VCaP (cell line): ENCODE data around the gene ALOX5AP.
"Not testable (repeated sequence)": the region's sequence is repeated elsewhere in the genome, so short reads cannot be mapped to it uniquely, and the experiment has no call there.

Experiments
- H3K27ac ChIP-seq: fragments of 450-650 bp; 2 replicates; pipeline ENCODE4 v1.5.1; 2017
- CTCF ChIP-seq: fragments of 450-650 bp; conservative IDR thresholded peaks from 2 replicates; pipeline ENCODE4 v1.5.1; 2017; ENCODE audit warnings: mild to moderate bottlenecking, moderate library complexity

The ALOX5AP gene

GRCh38 chr13:30746791-30747190 is 11.4 kb downstream of the ALOX5AP start:
- no peak overlapping the region for H3K27ac ChIP-seq
- no peak for TF ChIP-seq CTCF

- H3K27ac ChIP-seq: not testable (repeated sequence)
These were observed 12.5 kb downstream of the ALOX5AP start for GRCh38 chr13:30747845-30748244.

GRCh38 chr13:30748717-30749116 is 13.4 kb downstream of the ALOX5AP start:
- no peak for TF ChIP-seq CTCF
- H3K27ac ChIP-seq: no peak overlapping the region

GRCh38 chr13:30750036-30750435 is 14.7 kb downstream of the ALOX5AP start:
- H3K27ac ChIP-seq: no peak overlapping the region
- TF ChIP-seq CTCF: no peak

- TF ChIP-seq CTCF: no peak
- no peak overlapping the region for H3K27ac ChIP-seq
These were observed 16.0 kb downstream of the ALOX5AP start for GRCh38 chr13:30751183-30751933.

GRCh38 chr13:30752201-30752797 is 17.0 kb downstream of the ALOX5AP start:
- no peak for TF ChIP-seq CTCF
- H3K27ac ChIP-seq: no peak overlapping the region

- H3K27ac ChIP-seq: no peak overlapping the region
- TF ChIP-seq CTCF: no peak
These were observed 17.8 kb downstream of the ALOX5AP start for GRCh38 chr13:30753030-30753616.

GRCh38 chr13:30755678-30756077 is 20.3 kb downstream of the ALOX5AP start:
- no peak for TF ChIP-seq CTCF

More at GRCh38 chr13:30755678-30756077, 20.3 kb downstream of the ALOX5AP start:
- no peak overlapping the region for H3K27ac ChIP-seq
